Neural cell (in vitro differentiated cells): ENCODE measurements around the gene GSTT2B.
"Not testable (repeated sequence)": the region's sequence is repeated elsewhere in the genome, so short reads cannot be mapped to it uniquely, and the experiment has no call there.

Experiments
- CTCF ChIP-seq: fragments of 450-650 bp; IDR thresholded peaks from 2 replicates; pipeline ENCODE4 v1.5.1; 2014; ENCODE audit warnings: antibody characterized with exemption, mild to moderate bottlenecking, moderate library complexity; ENCODE audit not compliant: poor library complexity, severe bottlenecking
- EP300 ChIP-seq: fragments of 450-650 bp; conservative IDR thresholded peaks from 2 replicates; pipeline ENCODE4 v1.6.1; 2014; ENCODE audit warnings: antibody characterized with exemption, mild to moderate bottlenecking, moderate library complexity; ENCODE audit not compliant: poor library complexity, severe bottlenecking
- EZH2 ChIP-seq: fragments of 200-600, 300-800 bp; shearing (Covaris generic), sonication (generic); IDR thresholded peaks from 2 replicates; pipeline ENCODE4 v1.6.1; 2014; ENCODE audit warnings: antibody characterized with exemption, low read length, borderline replicate concordance, mild to moderate bottlenecking; ENCODE audit not compliant: insufficient read depth, poor library complexity, severe bottlenecking
- POLR2AphosphoS5 ChIP-seq: IDR thresholded peaks from 2 replicates; pipeline ENCODE4 v1.6.1; 2012
- RAD21 ChIP-seq: fragments of 450-650 bp; conservative IDR thresholded peaks from 2 replicates; pipeline ENCODE4 v1.6.1; 2014; ENCODE audit warnings: antibody characterized with exemption, mild to moderate bottlenecking, moderate library complexity
- REST ChIP-seq: IDR thresholded peaks from 2 replicates; pipeline ENCODE4 v1.6.1; 2012; ENCODE audit warnings: borderline replicate concordance
- SMC3 ChIP-seq: fragments of 450-650 bp; conservative IDR thresholded peaks from 2 replicates; pipeline ENCODE4 v1.6.1; 2014; ENCODE audit warnings: antibody characterized with exemption, mild to moderate bottlenecking, moderate library complexity; ENCODE audit not compliant: poor library complexity
- TAF1 ChIP-seq: IDR thresholded peaks from 2 replicates; pipeline ENCODE4 v1.6.1; 2012; ENCODE audit warnings: low read depth

- not testable (repeated sequence) for TF ChIP-seq CTCF, EZH2, POLR2AphosphoS5, EP300, REST, SMC3, RAD21, TAF1
Observed at GRCh38 chr22:23921586-23922201, 39.3 kb downstream of the GSTT2B start.
